Astrocyte of the spinal cord (primary cell): ENCODE data around the gene CCDC107.
A peak's percentile ranks its signal among the peaks of the same experiment; 100 is the strongest.

Experiments used
- DNase-seq: peaks from one replicate; pipeline ENCODE4 v3.0.0; 2011; ENCODE audit warnings: low read depth, low spot score
- H3K4me3 ChIP-seq: 2 replicates; pipeline ENCODE4 v1.5.1; 2011; ENCODE audit warnings: low read depth, mild to moderate bottlenecking, low read length, moderate library complexity
- in situ Hi-C: cut with HindIII; loops from 2 replicates; pipeline ENCODE4 v1.10.0; 2017; ENCODE audit warnings: low sequenced_read_pairs
- TF ChIP-seq, protein P1 (sequence below): IDR thresholded peaks from 2 replicates; pipeline ENCODE4 v1.5.1; 2012; ENCODE audit warnings: low read depth, mild to moderate bottlenecking, low read length, inconsistent platforms

The CCDC107 gene

DNA sequence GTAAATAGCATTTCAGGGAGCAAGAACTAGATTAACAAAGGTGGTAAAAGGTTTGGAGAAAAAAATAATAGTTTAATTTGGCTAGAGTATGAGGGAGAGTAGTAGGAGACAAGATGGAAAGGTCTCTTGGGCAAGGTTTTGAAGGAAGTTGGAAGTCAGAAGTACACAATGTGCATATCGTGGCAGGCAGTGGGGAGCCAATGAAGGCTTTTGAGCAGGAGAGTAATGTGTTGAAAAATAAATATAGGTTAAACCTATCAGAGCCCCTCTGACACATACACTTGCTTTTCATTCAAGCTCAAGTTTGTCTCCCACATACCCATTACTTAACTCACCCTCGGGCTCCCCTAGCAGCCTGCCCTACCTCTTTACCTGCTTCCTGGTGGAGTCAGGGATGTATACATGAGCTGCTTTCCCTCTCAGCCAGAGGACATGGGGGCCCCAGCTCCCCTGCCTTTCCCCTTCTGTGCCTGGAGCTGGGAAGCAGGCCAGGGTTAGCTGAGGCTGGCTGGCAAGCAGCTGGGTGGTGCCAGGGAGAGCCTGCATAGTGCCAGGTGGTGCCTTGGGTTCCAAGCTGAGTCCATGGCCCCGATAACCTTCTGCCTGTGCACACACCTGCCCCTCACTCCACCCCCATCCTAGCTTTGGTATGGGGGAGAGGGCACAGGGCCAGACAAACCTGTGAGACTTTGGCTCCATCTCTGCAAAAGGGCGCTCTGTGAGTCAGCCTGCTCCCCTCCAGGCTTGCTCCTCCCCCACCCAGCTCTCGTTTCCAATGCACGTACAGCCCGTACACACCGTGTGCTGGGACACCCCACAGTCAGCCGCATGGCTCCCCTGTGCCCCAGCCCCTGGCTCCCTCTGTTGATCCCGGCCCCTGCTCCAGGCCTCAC, 15.3 kb downstream of the CCDC107 start, which contains the start of gene CA9:
TSS of gene CA9 (plus strand) at position 797 of the 893 bp plus-strand sequence. CDS start at position 829, 32 bp downstream.
- TF ChIP-seq, protein P1, sequence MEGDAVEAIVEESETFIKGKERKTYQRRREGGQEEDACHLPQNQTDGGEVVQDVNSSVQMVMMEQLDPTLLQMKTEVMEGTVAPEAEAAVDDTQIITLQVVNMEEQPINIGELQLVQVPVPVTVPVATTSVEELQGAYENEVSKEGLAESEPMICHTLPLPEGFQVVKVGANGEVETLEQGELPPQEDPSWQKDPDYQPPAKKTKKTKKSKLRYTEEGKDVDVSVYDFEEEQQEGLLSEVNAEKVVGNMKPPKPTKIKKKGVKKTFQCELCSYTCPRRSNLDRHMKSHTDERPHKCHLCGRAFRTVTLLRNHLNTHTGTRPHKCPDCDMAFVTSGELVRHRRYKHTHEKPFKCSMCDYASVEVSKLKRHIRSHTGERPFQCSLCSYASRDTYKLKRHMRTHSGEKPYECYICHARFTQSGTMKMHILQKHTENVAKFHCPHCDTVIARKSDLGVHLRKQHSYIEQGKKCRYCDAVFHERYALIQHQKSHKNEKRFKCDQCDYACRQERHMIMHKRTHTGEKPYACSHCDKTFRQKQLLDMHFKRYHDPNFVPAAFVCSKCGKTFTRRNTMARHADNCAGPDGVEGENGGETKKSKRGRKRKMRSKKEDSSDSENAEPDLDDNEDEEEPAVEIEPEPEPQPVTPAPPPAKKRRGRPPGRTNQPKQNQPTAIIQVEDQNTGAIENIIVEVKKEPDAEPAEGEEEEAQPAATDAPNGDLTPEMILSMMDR = no peak
- DNase-seq = no peak
- in situ Hi-C loops = no loop called here
- H3K4me3 ChIP-seq = no peak within 1 kb of the TSS

DNA sequence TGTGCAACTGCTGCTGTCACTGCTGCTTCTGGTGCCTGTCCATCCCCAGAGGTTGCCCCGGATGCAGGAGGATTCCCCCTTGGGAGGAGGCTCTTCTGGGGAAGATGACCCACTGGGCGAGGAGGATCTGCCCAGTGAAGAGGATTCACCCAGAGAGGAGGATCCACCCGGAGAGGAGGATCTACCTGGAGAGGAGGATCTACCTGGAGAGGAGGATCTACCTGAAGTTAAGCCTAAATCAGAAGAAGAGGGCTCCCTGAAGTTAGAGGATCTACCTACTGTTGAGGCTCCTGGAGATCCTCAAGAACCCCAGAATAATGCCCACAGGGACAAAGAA, 15.9 kb downstream of the CCDC107 start:
- DNase-seq = no peak
- in situ Hi-C loops = no loop called here
- H3K4me3 ChIP-seq = no peak overlapping the region
- TF ChIP-seq, protein P1 = no peak

GRCh38 chr9:35675204-35675603, 17.1 kb downstream of the CCDC107 start:
- peak overlapping the region; percentile 42 for H3K4me3 ChIP-seq
- TF ChIP-seq, protein P1 = no peak
- in situ Hi-C loops = no loop called here

DNA sequence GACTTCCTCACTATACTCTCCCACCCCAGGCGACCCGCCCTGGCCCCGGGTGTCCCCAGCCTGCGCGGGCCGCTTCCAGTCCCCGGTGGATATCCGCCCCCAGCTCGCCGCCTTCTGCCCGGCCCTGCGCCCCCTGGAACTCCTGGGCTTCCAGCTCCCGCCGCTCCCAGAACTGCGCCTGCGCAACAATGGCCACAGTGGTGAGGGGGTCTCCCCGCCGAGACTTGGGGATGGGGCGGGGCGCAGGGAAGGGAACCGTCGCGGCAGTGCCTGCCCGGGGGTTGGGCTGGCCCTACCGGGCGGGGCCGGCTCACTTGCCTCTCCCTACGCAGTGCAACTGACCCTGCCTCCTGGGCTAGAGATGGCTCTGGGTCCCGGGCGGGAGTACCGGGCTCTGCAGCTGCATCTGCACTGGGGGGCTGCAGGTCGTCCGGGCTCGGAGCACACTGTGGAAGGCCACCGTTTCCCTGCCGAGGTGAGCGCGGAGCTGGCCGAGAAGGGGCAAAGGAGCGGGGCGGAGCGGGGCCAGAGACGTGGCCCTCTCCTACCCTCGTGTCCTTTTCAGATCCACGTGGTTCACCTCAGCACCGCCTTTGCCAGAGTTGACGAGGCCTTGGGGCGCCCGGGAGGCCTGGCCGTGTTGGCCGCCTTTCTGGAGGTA, 17.8 kb downstream of the CCDC107 start:
- no peak for DNase-seq
- peak overlapping the region; percentile 42 for H3K4me3 ChIP-seq
- TF ChIP-seq, protein P1 = no peak
- in situ Hi-C loops = no loop called here

More at GRCh38 chr9:35675204-35675603, 17.1 kb downstream of the CCDC107 start:
- no peak for DNase-seq

- TF ChIP-seq, protein P1 = no peak
- DNase-seq = no peak
- H3K4me3 ChIP-seq = no peak overlapping the region
- in situ Hi-C loops = no loop called here
Observed at GRCh38 chr9:35679091-35679490, 21.0 kb downstream of the CCDC107 start.

- in situ Hi-C loops = no loop called here
- TF ChIP-seq, protein P1 = no peak
- DNase-seq = no peak
- H3K4me3 ChIP-seq = no peak overlapping the region
Observed at GRCh38 chr9:35679766-35680330, 21.8 kb downstream of the CCDC107 start.
